Keratinocyte (primary cell): ENCODE measurements around the gene KCNJ8.

Experiments
- CTCF ChIP-seq, 3 experiments: IDR thresholded peaks in 1 of 3; conservative IDR thresholded peaks in 1 of 3; optimal IDR thresholded peaks in 1 of 3; 2 replicates in 2 of 3; 3 replicates in 1 of 3; pipeline versions ENCODE3 to v1.5.1; 2011; ENCODE audit warnings: low read length in 3 of 3, mild to moderate bottlenecking in 3 of 3, moderate library complexity in 2 of 3, control low read depth in 1 of 3, inconsistent platforms in 1 of 3; ENCODE audit not compliant: insufficient read depth in 2 of 3; ENCODE audit errors: extremely low read depth in 1 of 3
- EZH2 ChIP-seq: IDR thresholded peaks from one replicate; pipeline ENCODE4 v1.6.1; 2012; ENCODE audit warnings: inconsistent platforms, mild to moderate bottlenecking, low read length, moderate library complexity

- TF ChIP-seq CTCF (optimal IDR thresholded peaks at IDR 0.05 in 1 of 3, IDR thresholded peaks at IDR 0.05 in 1 of 3, conservative IDR thresholded peaks at IDR 0.05 in 1 of 3; ENCODE audit: extremely low read depth in 1 of 3, insufficient read depth in 2 of 3, low read length in 3 of 3) (no peak), EZH2 (no peak)
These were observed 40.3 kb upstream of the KCNJ8 start for GRCh38 chr12:21814814-21815213.
